ENCODE data around the gene GPR22. TPM values are rescaled to one million over a fixed set of nuclear protein-coding genes. Genes with fewer than 3 reads are reported as not detected.
A peak's percentile ranks its signal among the peaks of the same experiment; 100 is the strongest.

GPR22 gene
- total and polyA plus RNA-seq, 7 donors: 0.01 to 0.15 TPM; not detected in 5

GRCh38 chr7:107495516-107495915 is 25.7 kb downstream of the GPR22 start:
- H3K36me3 ChIP-seq (ENCODE audit: insufficient read depth in 1 of 2, low read depth in 1 of 2): no peaks in the 10 kb centered on the region

DNA sequence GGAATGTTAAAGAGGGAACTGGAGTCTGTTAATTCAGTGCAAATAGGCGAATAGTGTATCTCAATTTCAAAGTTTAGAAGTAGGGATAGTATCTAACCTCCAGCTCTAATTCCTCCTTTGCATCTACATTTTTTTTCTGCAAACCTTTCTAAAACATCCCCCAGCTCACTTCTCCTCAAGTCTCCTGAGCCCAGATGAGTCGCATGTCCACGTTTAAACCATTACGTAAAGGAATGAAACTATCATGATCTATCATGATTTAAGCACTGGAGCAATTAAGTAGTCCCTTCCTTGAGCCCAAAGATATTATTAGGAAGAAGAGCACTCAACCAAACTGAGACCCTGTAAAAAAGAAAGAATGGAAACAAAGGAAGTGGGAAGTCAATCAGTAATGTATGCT is 29.9 kb downstream of the GPR22 start:
- no peak for TF ChIP-seq CTCF (IDR thresholded peaks at IDR 0.05)
- DNase-seq (no peak), ATAC-seq (no peak)
- Histone ChIP-seq H3K27me3 (ENCODE audit: insufficient read depth in 3 of 3, low read length in 2 of 3) (no peaks in the 10 kb centered on the region), H3K9me3 (no peaks in the 10 kb centered on the region), H3K36me3 (ENCODE audit: insufficient read depth in 1 of 2, low read depth in 1 of 2) (no peaks in the 10 kb centered on the region), H3K27ac (no peak overlapping the region), H3K4me1 (peaks cover 9% of the 10 kb centered on the region), H3K4me3 (no peak overlapping the region)
- WGBS, 3 donors: 83 to 86% (median 83%) methylated on average over 4 of the region's 4 CpGs
- intact Hi-C loops (cut with DNase I): loop anchor here in 1 of 2 donors (10.0 kb wide), 1 partner anchor 295 kb away; no protein-coding TSS in a partner anchor

More at GRCh38 chr7:107495516-107495915, 25.7 kb downstream of the GPR22 start:
- no peaks in the 10 kb centered on the region for H3K27me3 ChIP-seq (ENCODE audit: insufficient read depth in 3 of 3, low read length in 2 of 3)
- peaks cover 10% of the 10 kb centered on the region for H3K4me1 ChIP-seq
- H3K4me3 ChIP-seq: no peak overlapping the region
- no peaks in the 10 kb centered on the region for H3K9me3 ChIP-seq
- no peak for DNase-seq
- no peak overlapping the region for H3K27ac ChIP-seq
- intact Hi-C loops (cut with DNase I): no loop called here
- TF ChIP-seq CTCF (IDR thresholded peaks at IDR 0.05): no peak
- ATAC-seq: no peak

GRCh38 chr7:107501593-107501992 is 31.7 kb downstream of the GPR22 start:
- intact Hi-C loops (cut with DNase I): loop anchor here in 1 of 2 donors (10.0 kb wide), 1 partner anchor 297 kb away; no protein-coding TSS in a partner anchor
- no peaks in the 10 kb centered on the region for H3K27me3 ChIP-seq (ENCODE audit: insufficient read depth in 3 of 3, low read length in 2 of 3)
- H3K27ac ChIP-seq: no peak overlapping the region
- ATAC-seq: peak in 1 of 4 donors; percentile 60
- peaks cover 5% of the 10 kb centered on the region for H3K4me1 ChIP-seq
- no peak overlapping the region for H3K4me3 ChIP-seq
- peak; percentile 28 for TF ChIP-seq CTCF (IDR thresholded peaks at IDR 0.05)
- no peak for DNase-seq
- WGBS, 3 donors: 71 to 98% (median 94%) methylated on average over 1 of the region's 1 CpG
- H3K9me3 ChIP-seq: no peaks in the 10 kb centered on the region
- no peaks in the 10 kb centered on the region for H3K36me3 ChIP-seq (ENCODE audit: insufficient read depth in 1 of 2, low read depth in 1 of 2)

- H3K27me3 ChIP-seq (ENCODE audit: insufficient read depth in 3 of 3, low read length in 2 of 3): no peaks in the 10 kb centered on the region
- no peaks in the 10 kb centered on the region for H3K9me3 ChIP-seq
- H3K36me3 ChIP-seq (ENCODE audit: insufficient read depth in 1 of 2, low read depth in 1 of 2): no peaks in the 10 kb centered on the region
- ATAC-seq: no peak
- TF ChIP-seq CTCF (IDR thresholded peaks at IDR 0.05): no peak
- 89 to 94% (median 90%) methylated on average over 3 of the region's 3 CpGs for WGBS, 3 donors
- H3K4me3 ChIP-seq: no peak overlapping the region
- DNase-seq: no peak
- intact Hi-C loops (cut with DNase I): loop anchor here in 1 of 2 donors (10.0 kb wide), 1 partner anchor 297 kb away; no protein-coding TSS in a partner anchor
- peaks cover 6% of the 10 kb centered on the region for H3K4me1 ChIP-seq
- H3K27ac ChIP-seq: no peak overlapping the region
Observed at GRCh38 chr7:107502154-107502553, 32.3 kb downstream of the GPR22 start.

DNA sequence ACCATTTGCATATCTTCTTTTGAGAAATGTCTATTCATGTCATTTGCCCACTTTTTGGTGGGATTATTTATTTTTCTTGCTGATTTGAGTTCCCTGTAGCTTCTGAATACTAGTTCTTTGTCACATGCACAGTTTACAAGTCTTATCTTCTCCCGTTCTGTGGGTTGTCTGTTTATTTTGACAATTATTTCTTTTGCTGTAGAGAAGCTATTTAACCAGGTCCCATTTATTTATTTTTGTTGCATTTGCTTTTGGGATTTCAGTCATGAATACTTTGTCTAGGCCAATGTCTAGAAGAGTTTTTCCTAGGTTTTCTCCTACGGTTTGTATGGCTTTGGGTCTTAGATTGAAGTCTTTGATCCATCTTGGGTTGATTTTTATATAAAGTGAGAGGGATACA is 32.9 kb downstream of the GPR22 start:
- DNase-seq: no peak
- Histone ChIP-seq H3K4me1 (peaks cover 6% of the 10 kb centered on the region), H3K4me3 (no peak overlapping the region), H3K9me3 (no peaks in the 10 kb centered on the region), H3K36me3 (ENCODE audit: insufficient read depth in 1 of 2, low read depth in 1 of 2) (no peaks in the 10 kb centered on the region), H3K27me3 (ENCODE audit: insufficient read depth in 3 of 3, low read length in 2 of 3) (no peaks in the 10 kb centered on the region), H3K27ac (no peak overlapping the region)
- WGBS, 3 donors: 93 to 96% (median 94%) methylated on average over 2 of the region's 2 CpGs
- intact Hi-C loops (cut with DNase I): loop anchor here in 1 of 2 donors (10.0 kb wide), 1 partner anchor 298 kb away; no protein-coding TSS in a partner anchor
- ATAC-seq: no peak
- no peak for TF ChIP-seq CTCF (IDR thresholded peaks at IDR 0.05)
